ENCODE data around the gene PARD3.

PARD3 gene

DNA sequence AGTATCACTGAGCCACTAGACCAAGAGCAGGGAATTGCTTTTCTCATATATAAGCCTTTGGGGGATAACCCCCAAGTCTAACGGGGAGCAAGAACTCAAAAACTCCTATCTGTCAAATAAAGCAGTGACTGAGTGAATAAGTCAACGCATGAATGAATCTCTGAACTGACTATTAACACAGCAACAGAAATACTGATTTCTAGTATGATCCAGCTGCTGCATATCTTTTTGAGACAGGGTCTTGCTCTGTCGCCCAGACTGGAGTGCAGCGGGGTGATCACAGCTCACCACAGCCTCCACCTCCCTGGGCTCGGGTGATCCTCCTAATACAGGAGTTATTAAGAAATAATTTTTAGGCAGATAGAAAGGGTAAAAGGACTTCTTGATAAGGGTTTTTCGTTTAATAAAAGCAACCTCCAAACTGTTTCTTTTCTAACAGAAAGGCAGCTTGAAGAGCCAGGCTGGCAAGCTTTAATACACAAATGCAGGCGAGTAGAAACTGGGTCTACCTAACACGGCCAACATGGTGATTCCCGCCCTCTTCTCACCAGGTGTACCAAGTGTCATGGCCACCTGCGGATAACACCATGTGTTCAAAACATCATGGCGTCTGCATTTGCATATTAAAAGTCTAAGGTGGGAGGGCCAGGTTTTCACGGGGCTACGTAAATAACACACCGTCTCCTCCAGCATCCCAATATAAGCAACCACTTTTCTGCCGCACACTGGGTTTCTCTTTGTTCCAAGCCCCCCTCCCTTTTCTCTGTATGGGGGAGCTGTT is 631.9 kb downstream of the PARD3 start:
- DNase-seq (ENCODE audit: extremely low spot score), result no peak
- TF ChIP-seq, protein P1, sequence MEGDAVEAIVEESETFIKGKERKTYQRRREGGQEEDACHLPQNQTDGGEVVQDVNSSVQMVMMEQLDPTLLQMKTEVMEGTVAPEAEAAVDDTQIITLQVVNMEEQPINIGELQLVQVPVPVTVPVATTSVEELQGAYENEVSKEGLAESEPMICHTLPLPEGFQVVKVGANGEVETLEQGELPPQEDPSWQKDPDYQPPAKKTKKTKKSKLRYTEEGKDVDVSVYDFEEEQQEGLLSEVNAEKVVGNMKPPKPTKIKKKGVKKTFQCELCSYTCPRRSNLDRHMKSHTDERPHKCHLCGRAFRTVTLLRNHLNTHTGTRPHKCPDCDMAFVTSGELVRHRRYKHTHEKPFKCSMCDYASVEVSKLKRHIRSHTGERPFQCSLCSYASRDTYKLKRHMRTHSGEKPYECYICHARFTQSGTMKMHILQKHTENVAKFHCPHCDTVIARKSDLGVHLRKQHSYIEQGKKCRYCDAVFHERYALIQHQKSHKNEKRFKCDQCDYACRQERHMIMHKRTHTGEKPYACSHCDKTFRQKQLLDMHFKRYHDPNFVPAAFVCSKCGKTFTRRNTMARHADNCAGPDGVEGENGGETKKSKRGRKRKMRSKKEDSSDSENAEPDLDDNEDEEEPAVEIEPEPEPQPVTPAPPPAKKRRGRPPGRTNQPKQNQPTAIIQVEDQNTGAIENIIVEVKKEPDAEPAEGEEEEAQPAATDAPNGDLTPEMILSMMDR (IDR thresholded peaks at IDR 0.05; ENCODE audit: control extremely low read depth, extremely low read depth, low read depth, missing control alignments), result no peak
- ChIA-PET POLR2A (no interaction called here), CTCF (interaction anchor here (1.1 kb wide), 1 partner anchor 10 kb away, joined by 3 read pairs; no protein-coding TSS in a partner anchor)

DNA sequence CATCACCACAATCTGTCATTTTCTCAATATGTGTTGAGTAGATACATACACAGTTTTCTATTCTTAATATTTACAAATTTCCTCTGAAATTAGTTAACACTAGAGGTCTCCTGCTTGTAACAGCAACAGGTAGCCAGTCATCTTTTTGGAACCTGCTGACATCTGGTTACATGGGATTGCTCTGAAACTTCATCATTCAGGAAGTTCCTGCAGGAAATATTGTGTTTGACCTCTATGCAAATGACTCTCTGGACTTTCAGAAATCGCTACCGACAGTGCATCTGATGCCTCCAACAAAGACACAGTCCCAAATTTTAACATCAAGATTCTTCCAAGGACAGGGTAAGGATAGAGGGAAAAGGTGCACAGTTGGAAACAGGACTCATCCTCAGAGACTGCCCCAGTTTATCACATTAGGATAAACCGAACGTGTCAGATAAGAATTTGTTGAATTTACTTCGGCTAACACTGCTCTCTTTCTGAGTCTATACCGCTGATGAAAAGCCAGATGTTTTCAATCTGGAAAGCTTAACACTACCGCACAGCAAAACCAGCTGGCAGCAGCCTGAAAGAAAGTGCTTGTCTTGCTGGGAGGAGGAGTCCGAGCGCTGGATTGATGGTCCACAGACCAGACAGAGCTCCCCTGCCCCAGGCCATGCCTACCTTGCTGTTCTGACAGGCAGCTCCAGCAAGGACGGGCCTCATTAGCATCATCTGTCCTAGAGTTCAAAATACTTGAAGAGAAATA is 633.4 kb downstream of the PARD3 start:
- ChIA-PET POLR2A (no interaction called here), CTCF (interaction anchor here (1.8 kb wide), 1 partner anchor 13 kb away, joined by 4 read pairs; no protein-coding TSS in a partner anchor)
- DNase-seq (ENCODE audit: extremely low spot score), result no peak
- TF ChIP-seq, protein P1 (IDR thresholded peaks at IDR 0.05; ENCODE audit: control extremely low read depth, extremely low read depth, low read depth, missing control alignments), result no peak

DNA sequence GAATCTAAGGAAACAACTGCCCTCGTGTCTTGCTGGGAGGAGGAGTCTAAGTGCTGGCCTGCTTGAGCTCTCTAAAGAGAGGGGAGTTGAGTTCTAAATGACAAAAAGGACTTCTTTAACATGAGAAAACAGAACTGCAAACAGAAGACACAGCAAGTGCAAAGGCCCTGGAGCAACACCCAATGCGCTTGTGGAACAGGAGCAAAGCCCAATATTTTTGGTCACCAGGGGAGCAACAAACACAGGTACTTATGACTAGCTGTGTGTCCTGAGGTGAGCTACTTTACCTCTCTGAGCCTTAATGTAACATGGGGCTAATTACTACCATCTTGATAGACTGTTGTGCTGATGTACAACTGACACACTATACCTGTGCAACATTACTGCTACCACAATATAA is 634.3 kb downstream of the PARD3 start:
- POLR2A ChIA-PET, result no interaction called here

DNA sequence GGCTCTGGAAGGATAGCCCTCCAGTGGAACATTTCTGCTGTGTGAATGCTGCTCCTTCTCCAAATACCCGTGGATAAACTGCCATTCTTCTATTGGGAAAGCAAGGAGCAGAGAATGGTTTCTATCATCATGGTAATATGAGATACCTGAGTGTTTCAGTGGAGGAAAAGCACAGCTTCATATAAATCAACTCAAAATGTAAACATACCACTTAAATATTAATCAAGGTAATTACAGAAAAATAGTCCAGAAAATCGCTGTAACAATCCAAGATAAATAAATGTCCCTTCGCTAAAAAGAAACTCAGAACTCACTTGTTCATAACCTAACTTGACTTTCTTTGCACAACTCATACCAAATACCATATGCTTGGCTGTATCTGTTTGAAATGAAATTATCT is 635.8 kb downstream of the PARD3 start:
- TF ChIP-seq, protein P1 (IDR thresholded peaks at IDR 0.05; ENCODE audit: control extremely low read depth, extremely low read depth, low read depth, missing control alignments), result no peak
- CTCF ChIA-PET, result no interaction called here
- no peak for DNase-seq (ENCODE audit: extremely low spot score)
- POLR2A ChIA-PET, result no interaction called here

More for the DNA sequence above, 634.3 kb downstream of the PARD3 start:
- DNase-seq (ENCODE audit: extremely low spot score), result no peak
- CTCF ChIA-PET, result interaction anchor here (1.8 kb wide), 1 partner anchor 14 kb away, joined by 4 read pairs; no protein-coding TSS in a partner anchor
- TF ChIP-seq, protein P1 (IDR thresholded peaks at IDR 0.05; ENCODE audit: control extremely low read depth, extremely low read depth, low read depth, missing control alignments), result no peak

- TF ChIP-seq, protein P1 (IDR thresholded peaks at IDR 0.05; ENCODE audit: control extremely low read depth, extremely low read depth, low read depth, missing control alignments), result no peak
- CTCF ChIA-PET, result no interaction called here
- no peak for DNase-seq (ENCODE audit: extremely low spot score)
- POLR2A ChIA-PET, result no interaction called here
These were observed 636.3 kb downstream of the PARD3 start for GRCh38 chr10:34178756-34179155.

- POLR2A ChIA-PET, result no interaction called here
- CTCF ChIA-PET, result no interaction called here
- DNase-seq (ENCODE audit: extremely low spot score), result no peak
- TF ChIP-seq, protein P1 (IDR thresholded peaks at IDR 0.05; ENCODE audit: control extremely low read depth, extremely low read depth, low read depth, missing control alignments), result no peak
These were observed 636.9 kb downstream of the PARD3 start for GRCh38 chr10:34178196-34178595.

Measured in GM10248 (cell line).